GM23338 (cell line): ENCODE data around the gene BCAS1.

Experiments
- CREB1 ChIP-seq: fragments of 250-450 bp; sonication (Bioruptor Pico); IDR thresholded peaks from 2 replicates; pipeline ENCODE4 v1.5.0; 2020; ENCODE audit warnings: low read depth, mild to moderate bottlenecking, moderate library complexity
- ETS1 ChIP-seq: IDR thresholded peaks from 2 replicates; pipeline ENCODE4 v1.6.1; 2016; ENCODE audit warnings: antibody characterized with exemption
- EZH2 ChIP-seq: fragments of 200-600 bp; sonication (generic); IDR thresholded peaks from one replicate; pipeline ENCODE4 v1.8.0; 2017; ENCODE audit warnings: antibody characterized with exemption, mild to moderate bottlenecking, low read depth; ENCODE audit not compliant: unreplicated experiment
- EZH2phosphoT487 ChIP-seq: fragments of 200-600 bp; sonication (generic); IDR thresholded peaks from one replicate; pipeline ENCODE4 v1.8.1; 2018; ENCODE audit warnings: antibody characterized with exemption; ENCODE audit not compliant: unreplicated experiment
- JUNB ChIP-seq: IDR thresholded peaks from one replicate; pipeline ENCODE4 v1.6.1; 2016; ENCODE audit warnings: antibody characterized with exemption; ENCODE audit not compliant: unreplicated experiment
- POLR2AphosphoS5 ChIP-seq: IDR thresholded peaks from 2 replicates; pipeline ENCODE4 v1.6.1; 2016; ENCODE audit warnings: antibody characterized with exemption, low read depth
- ZNF331 ChIP-seq: fragments of 250-450 bp; sonication (Bioruptor Pico); IDR thresholded peaks from 2 replicates; pipeline ENCODE4 v1.5.0; 2020; ENCODE audit warnings: low read depth, mild to moderate bottlenecking, moderate library complexity
- TF ChIP-seq, protein P1 (sequence below), 2 experiments: fragments of 200-600 bp in 1 of 2; sonication (generic) in 1 of 2; conservative IDR thresholded peaks; 2 replicates each; pipeline versions ENCODE4 v1.5.1 to v1.6.1; 2016 to 2017; ENCODE audit warnings: antibody characterized with exemption in 2 of 2, low read depth in 2 of 2, mild to moderate bottlenecking in 2 of 2, moderate library complexity in 1 of 2
- TF ChIP-seq, protein P2 (sequence below): IDR thresholded peaks from one replicate; pipeline ENCODE4 v1.6.1; 2018; ENCODE audit warnings: antibody characterized with exemption; ENCODE audit not compliant: unreplicated experiment

GRCh38 chr20:53963635-53964034, 106.8 kb downstream of the BCAS1 start:
- TF ChIP-seq, protein P1, sequence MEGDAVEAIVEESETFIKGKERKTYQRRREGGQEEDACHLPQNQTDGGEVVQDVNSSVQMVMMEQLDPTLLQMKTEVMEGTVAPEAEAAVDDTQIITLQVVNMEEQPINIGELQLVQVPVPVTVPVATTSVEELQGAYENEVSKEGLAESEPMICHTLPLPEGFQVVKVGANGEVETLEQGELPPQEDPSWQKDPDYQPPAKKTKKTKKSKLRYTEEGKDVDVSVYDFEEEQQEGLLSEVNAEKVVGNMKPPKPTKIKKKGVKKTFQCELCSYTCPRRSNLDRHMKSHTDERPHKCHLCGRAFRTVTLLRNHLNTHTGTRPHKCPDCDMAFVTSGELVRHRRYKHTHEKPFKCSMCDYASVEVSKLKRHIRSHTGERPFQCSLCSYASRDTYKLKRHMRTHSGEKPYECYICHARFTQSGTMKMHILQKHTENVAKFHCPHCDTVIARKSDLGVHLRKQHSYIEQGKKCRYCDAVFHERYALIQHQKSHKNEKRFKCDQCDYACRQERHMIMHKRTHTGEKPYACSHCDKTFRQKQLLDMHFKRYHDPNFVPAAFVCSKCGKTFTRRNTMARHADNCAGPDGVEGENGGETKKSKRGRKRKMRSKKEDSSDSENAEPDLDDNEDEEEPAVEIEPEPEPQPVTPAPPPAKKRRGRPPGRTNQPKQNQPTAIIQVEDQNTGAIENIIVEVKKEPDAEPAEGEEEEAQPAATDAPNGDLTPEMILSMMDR (conservative IDR thresholded peaks at IDR 0.05; ENCODE audit: low read depth in 2 of 2): no peak
- TF ChIP-seq CREB1 (CRISPR knock-in tag) (no peak), EZH2 (no peak), EZH2phosphoT487 (no peak), POLR2AphosphoS5 (no peak), ETS1 (no peak), JUNB (no peak), ZNF331 (CRISPR knock-in tag) (no peak)
- TF ChIP-seq, protein P2, sequence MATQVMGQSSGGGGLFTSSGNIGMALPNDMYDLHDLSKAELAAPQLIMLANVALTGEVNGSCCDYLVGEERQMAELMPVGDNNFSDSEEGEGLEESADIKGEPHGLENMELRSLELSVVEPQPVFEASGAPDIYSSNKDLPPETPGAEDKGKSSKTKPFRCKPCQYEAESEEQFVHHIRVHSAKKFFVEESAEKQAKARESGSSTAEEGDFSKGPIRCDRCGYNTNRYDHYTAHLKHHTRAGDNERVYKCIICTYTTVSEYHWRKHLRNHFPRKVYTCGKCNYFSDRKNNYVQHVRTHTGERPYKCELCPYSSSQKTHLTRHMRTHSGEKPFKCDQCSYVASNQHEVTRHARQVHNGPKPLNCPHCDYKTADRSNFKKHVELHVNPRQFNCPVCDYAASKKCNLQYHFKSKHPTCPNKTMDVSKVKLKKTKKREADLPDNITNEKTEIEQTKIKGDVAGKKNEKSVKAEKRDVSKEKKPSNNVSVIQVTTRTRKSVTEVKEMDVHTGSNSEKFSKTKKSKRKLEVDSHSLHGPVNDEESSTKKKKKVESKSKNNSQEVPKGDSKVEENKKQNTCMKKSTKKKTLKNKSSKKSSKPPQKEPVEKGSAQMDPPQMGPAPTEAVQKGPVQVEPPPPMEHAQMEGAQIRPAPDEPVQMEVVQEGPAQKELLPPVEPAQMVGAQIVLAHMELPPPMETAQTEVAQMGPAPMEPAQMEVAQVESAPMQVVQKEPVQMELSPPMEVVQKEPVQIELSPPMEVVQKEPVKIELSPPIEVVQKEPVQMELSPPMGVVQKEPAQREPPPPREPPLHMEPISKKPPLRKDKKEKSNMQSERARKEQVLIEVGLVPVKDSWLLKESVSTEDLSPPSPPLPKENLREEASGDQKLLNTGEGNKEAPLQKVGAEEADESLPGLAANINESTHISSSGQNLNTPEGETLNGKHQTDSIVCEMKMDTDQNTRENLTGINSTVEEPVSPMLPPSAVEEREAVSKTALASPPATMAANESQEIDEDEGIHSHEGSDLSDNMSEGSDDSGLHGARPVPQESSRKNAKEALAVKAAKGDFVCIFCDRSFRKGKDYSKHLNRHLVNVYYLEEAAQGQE: no peak
